ENCODE measurements around the gene KRTAP10-10.
"Not testable (repeated sequence)": the region's sequence is repeated elsewhere in the genome, so short reads cannot be mapped to it uniquely, and the experiment has no call there.

The KRTAP10-10 gene

DNA sequence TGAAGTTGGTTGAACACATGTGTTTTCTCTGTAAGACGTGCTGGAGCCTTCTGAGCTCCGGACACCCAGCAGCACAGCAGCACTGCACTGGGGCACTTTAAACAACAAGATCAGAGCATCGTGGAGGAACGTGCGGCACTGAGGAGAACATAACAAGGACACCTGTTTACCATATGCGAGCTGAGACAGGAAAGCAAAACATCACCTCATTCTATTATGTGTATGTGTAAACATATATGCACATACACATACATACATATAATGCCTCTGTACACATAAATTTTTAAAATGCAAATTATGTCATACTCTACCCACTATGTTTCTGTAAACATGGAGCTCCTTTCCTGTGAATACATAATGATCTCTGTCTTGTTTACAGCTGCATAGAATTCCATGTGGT is 41.6 kb upstream of the KRTAP10-10 start:
- Histone ChIP-seq H3K36me3 (ENCODE audit: control insufficient read depth in 2 of 2, insufficient read depth in 2 of 2, low read length in 2 of 2) (no peaks in the 10 kb centered on the region), H3K4me3 (ENCODE audit: low read length in 2 of 2) (no peak overlapping the region), H3K27me3 (ENCODE audit: control insufficient read depth in 1 of 2, insufficient read depth in 2 of 2, low read length in 2 of 2) (peaks cover 3 to 14% of the 10 kb centered on the region in 2 donors), H3K9ac (ENCODE audit: low read length in 2 of 2) (no peak overlapping the region), H3K27ac (ENCODE audit: low read length) (no peak overlapping the region), H3K9me3 (ENCODE audit: control insufficient read depth in 2 of 2, low read length in 2 of 2) (peaks cover 0 to 2% of the 10 kb centered on the region in 2 donors), H3K4me1 (ENCODE audit: control insufficient read depth, insufficient read depth, low read length) (no peaks in the 10 kb centered on the region)

DNA sequence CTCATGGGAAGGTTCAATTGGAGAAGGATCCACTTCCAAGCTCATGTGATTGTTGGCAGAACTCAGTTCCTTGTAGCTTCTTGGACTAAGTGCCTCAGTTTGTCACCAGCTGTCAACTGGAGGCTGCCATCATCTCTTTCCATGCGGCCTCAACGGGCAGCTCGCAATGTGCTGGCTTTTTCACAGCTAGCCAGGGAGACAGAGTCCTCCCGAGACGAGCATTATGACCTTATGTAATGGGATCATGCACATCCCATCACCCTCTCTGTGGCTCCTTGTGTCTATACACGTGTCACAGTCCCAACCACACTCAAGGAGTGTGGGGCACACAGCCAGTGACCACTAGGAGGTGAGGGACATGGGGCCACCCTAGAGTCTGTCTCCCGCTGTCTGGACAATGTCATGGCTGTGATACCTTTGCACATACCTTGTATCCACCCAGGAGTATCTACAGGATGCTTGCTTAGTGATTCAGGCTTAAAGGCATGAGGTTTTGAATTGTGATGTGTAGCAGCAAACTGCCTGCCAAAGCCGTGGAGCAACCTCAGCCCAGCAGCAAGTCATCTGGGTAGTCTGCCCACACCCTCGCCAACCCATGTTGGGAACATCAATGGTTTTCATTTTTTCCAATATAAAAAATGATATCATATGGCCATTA is 41.0 kb upstream of the KRTAP10-10 start:
- Histone ChIP-seq H3K9me3 (ENCODE audit: control insufficient read depth in 2 of 2, low read length in 2 of 2) (peaks cover 0 to 2% of the 10 kb centered on the region in 2 donors), H3K9ac (ENCODE audit: low read length in 2 of 2) (no peak overlapping the region), H3K36me3 (ENCODE audit: control insufficient read depth in 2 of 2, insufficient read depth in 2 of 2, low read length in 2 of 2) (no peaks in the 10 kb centered on the region), H3K27ac (ENCODE audit: low read length) (no peak overlapping the region), H3K4me3 (ENCODE audit: low read length in 2 of 2) (no peak overlapping the region), H3K4me1 (ENCODE audit: control insufficient read depth, insufficient read depth, low read length) (no peaks in the 10 kb centered on the region), H3K27me3 (ENCODE audit: control insufficient read depth in 1 of 2, insufficient read depth in 2 of 2, low read length in 2 of 2) (peaks cover 3 to 14% of the 10 kb centered on the region in 2 donors)

GRCh38 chr21:44598061-44598460 is 39.1 kb upstream of the KRTAP10-10 start:
- Histone ChIP-seq H3K9ac (ENCODE audit: low read length in 2 of 2) (no peak overlapping the region), H3K36me3 (ENCODE audit: control insufficient read depth in 2 of 2, insufficient read depth in 2 of 2, low read length in 2 of 2) (no peaks in the 10 kb centered on the region), H3K4me1 (ENCODE audit: control insufficient read depth, insufficient read depth, low read length) (no peaks in the 10 kb centered on the region), H3K27ac (ENCODE audit: low read length) (no peak overlapping the region), H3K27me3 (ENCODE audit: control insufficient read depth in 1 of 2, insufficient read depth in 2 of 2, low read length in 2 of 2) (peaks cover 5 to 12% of the 10 kb centered on the region in 2 donors), H3K4me3 (ENCODE audit: low read length in 2 of 2) (no peak overlapping the region), H3K9me3 (ENCODE audit: control insufficient read depth in 2 of 2, low read length in 2 of 2) (peaks cover 0 to 2% of the 10 kb centered on the region in 2 donors)

GRCh38 chr21:44599264-44600029 is 37.7 kb upstream of the KRTAP10-10 start:
- Histone ChIP-seq H3K9me3 (ENCODE audit: control insufficient read depth in 2 of 2, low read length in 2 of 2) (peaks cover 0 to 2% of the 10 kb centered on the region in 2 donors), H3K4me3 (ENCODE audit: low read length in 2 of 2) (no peak overlapping the region), H3K36me3 (ENCODE audit: control insufficient read depth in 2 of 2, insufficient read depth in 2 of 2, low read length in 2 of 2) (no peaks in the 10 kb centered on the region), H3K9ac (ENCODE audit: low read length in 2 of 2) (no peak overlapping the region), H3K27ac (ENCODE audit: low read length) (no peak overlapping the region), H3K4me1 (ENCODE audit: control insufficient read depth, insufficient read depth, low read length) (no peaks in the 10 kb centered on the region), H3K27me3 (ENCODE audit: control insufficient read depth in 1 of 2, insufficient read depth in 2 of 2, low read length in 2 of 2) (peaks cover 5 to 21% of the 10 kb centered on the region in 2 donors)

GRCh38 chr21:44600118-44600978 is 36.8 kb upstream of the KRTAP10-10 start, which contains the start of gene KRTAP10-7:
KRTAP10-7 (plus strand) TSS chr21:44600597; CDS start chr21:44600622, 25 bp downstream.
- H3K9ac ChIP-seq (ENCODE audit: low read length in 2 of 2) = not testable (repeated sequence)
- peaks cover 5 to 21% of the 10 kb centered on the region in 2 donors for H3K27me3 ChIP-seq (ENCODE audit: control insufficient read depth in 1 of 2, insufficient read depth in 2 of 2, low read length in 2 of 2)

GRCh38 chr21:44601091-44601490 is 36.1 kb upstream of the KRTAP10-10 start:
- not testable (repeated sequence) for H3K36me3 ChIP-seq (ENCODE audit: control insufficient read depth in 2 of 2, insufficient read depth in 2 of 2, low read length in 2 of 2); H3K9ac ChIP-seq (ENCODE audit: low read length in 2 of 2); H3K4me1 ChIP-seq (ENCODE audit: control insufficient read depth, insufficient read depth, low read length); H3K4me3 ChIP-seq (ENCODE audit: low read length in 2 of 2); H3K27ac ChIP-seq (ENCODE audit: low read length); H3K9me3 ChIP-seq (ENCODE audit: control insufficient read depth in 2 of 2, low read length in 2 of 2)
- peaks cover 9 to 21% of the 10 kb centered on the region in 2 donors for H3K27me3 ChIP-seq (ENCODE audit: control insufficient read depth in 1 of 2, insufficient read depth in 2 of 2, low read length in 2 of 2)

More at GRCh38 chr21:44600118-44600978, 36.8 kb upstream of the KRTAP10-10 start, which contains the start of gene KRTAP10-7:
- not testable (repeated sequence) for H3K4me1 ChIP-seq (ENCODE audit: control insufficient read depth, insufficient read depth, low read length); H3K27ac ChIP-seq (ENCODE audit: low read length); H3K9me3 ChIP-seq (ENCODE audit: control insufficient read depth in 2 of 2, low read length in 2 of 2); H3K4me3 ChIP-seq (ENCODE audit: low read length in 2 of 2); H3K36me3 ChIP-seq (ENCODE audit: control insufficient read depth in 2 of 2, insufficient read depth in 2 of 2, low read length in 2 of 2)

GRCh38 chr21:44601596-44602462 is 35.3 kb upstream of the KRTAP10-10 start:
- Histone ChIP-seq H3K9me3 (ENCODE audit: control insufficient read depth in 2 of 2, low read length in 2 of 2) (peaks cover 0 to 2% of the 10 kb centered on the region in 2 donors), H3K9ac (ENCODE audit: low read length in 2 of 2) (no peak overlapping the region), H3K27ac (ENCODE audit: low read length) (no peak overlapping the region), H3K4me1 (ENCODE audit: control insufficient read depth, insufficient read depth, low read length) (no peaks in the 10 kb centered on the region), H3K36me3 (ENCODE audit: control insufficient read depth in 2 of 2, insufficient read depth in 2 of 2, low read length in 2 of 2) (no peaks in the 10 kb centered on the region), H3K4me3 (ENCODE audit: low read length in 2 of 2) (no peak overlapping the region), H3K27me3 (ENCODE audit: control insufficient read depth in 1 of 2, insufficient read depth in 2 of 2, low read length in 2 of 2) (peaks cover 5 to 21% of the 10 kb centered on the region in 2 donors)

- Histone ChIP-seq H3K27me3 (ENCODE audit: control insufficient read depth in 1 of 2, insufficient read depth in 2 of 2, low read length in 2 of 2) (peaks cover 5 to 21% of the 10 kb centered on the region in 2 donors), H3K9ac (ENCODE audit: low read length in 2 of 2) (no peak overlapping the region), H3K27ac (ENCODE audit: low read length) (no peak overlapping the region), H3K36me3 (ENCODE audit: control insufficient read depth in 2 of 2, insufficient read depth in 2 of 2, low read length in 2 of 2) (no peaks in the 10 kb centered on the region), H3K9me3 (ENCODE audit: control insufficient read depth in 2 of 2, low read length in 2 of 2) (peaks cover 0 to 2% of the 10 kb centered on the region in 2 donors), H3K4me1 (ENCODE audit: control insufficient read depth, insufficient read depth, low read length) (no peaks in the 10 kb centered on the region), H3K4me3 (ENCODE audit: low read length in 2 of 2) (no peak overlapping the region)
Measured at GRCh38 chr21:44602463-44602850, 34.7 kb upstream of the KRTAP10-10 start.

DNA sequence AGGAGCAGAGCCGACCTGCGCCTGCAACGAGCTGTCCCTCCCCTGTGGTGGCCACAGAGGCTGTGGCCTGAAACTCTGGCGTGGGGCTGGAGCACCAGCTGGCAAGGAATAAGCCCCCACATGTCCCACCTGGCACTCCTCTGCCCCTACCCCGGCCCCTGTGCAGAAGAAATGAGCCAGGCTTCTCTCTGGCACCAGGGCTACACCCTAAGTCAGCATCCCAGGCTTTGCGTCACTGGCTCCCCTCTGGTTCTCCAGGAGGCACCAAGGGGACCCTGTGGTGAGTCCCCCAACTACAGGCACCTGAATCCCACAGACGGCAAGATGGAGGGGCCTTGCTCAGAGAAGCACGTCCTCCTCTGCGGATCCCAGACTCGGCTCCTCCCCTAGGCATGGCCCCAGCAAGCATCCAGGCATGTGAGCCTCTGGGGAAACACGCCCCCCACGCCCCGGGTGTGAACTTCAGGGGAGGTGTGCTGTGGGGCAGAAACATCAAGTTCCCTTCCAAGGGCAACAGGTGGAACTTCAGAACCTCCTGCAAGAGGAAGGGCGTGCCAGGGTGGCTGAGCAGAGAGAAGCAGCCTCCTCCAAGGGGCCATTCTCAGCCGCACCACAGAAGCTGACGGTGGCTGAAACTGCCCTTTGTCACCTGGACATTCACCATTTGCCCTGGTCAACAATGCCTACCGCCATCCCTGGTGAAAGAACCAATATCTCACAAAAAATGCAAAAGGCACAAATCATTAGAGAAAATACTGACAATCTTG is 33.9 kb upstream of the KRTAP10-10 start:
- Histone ChIP-seq H3K27ac (ENCODE audit: low read length) (no peak overlapping the region), H3K4me3 (ENCODE audit: low read length in 2 of 2) (no peak overlapping the region), H3K9ac (ENCODE audit: low read length in 2 of 2) (no peak overlapping the region), H3K9me3 (ENCODE audit: control insufficient read depth in 2 of 2, low read length in 2 of 2) (no peaks in the 10 kb centered on the region), H3K27me3 (ENCODE audit: control insufficient read depth in 1 of 2, insufficient read depth in 2 of 2, low read length in 2 of 2) (peaks cover 5 to 21% of the 10 kb centered on the region in 2 donors), H3K4me1 (ENCODE audit: control insufficient read depth, insufficient read depth, low read length) (no peaks in the 10 kb centered on the region), H3K36me3 (ENCODE audit: control insufficient read depth in 2 of 2, insufficient read depth in 2 of 2, low read length in 2 of 2) (no peaks in the 10 kb centered on the region)
